HG03354 (cell line): ENCODE results near the gene OSBPL10.

Source experiments
- ATAC-seq: cut with Tn5 transposase; IDR thresholded peaks from one replicate; pipeline ENCODE4 v1.9.1; 2021; ENCODE audit warnings: mild to moderate bottlenecking; ENCODE audit not compliant: unreplicated experiment, poor library complexity, severe bottlenecking

The OSBPL10 gene

GRCh38 chr3:31831591-31831990 is 149.5 kb downstream of the OSBPL10 start:
- ATAC-seq: no peak

- no peak for ATAC-seq
Observed at GRCh38 chr3:31829826-31830426, 151.1 kb downstream of the OSBPL10 start.

- ATAC-seq: no peak
Observed at GRCh38 chr3:31829010-31829409, 152.1 kb downstream of the OSBPL10 start.

DNA sequence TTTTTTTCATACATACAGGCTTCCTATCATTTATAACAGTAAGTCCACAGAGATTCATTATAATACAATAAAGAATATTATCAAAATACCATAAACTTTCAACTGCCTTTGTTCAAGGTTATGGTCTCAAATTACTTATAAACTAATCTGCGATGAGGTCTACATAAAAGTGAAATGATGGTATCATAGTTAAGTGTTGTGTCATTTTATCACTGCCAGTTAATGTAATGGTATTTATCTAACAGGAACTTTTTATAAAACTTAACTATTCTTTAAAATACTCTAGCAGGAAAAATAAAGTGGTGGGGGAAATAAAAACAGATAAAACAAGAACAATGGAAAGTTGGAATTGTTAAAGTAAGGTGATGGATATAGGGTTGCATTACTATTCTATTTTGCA is 153.1 kb downstream of the OSBPL10 start:
- no peak for ATAC-seq

- ATAC-seq: no peak
Observed at GRCh38 chr3:31823184-31823583, 157.9 kb downstream of the OSBPL10 start.

- ATAC-seq: no peak
Observed at GRCh38 chr3:31821118-31821517, 159.9 kb downstream of the OSBPL10 start.

GRCh38 chr3:31819441-31819840 is 161.6 kb downstream of the OSBPL10 start:
- ATAC-seq: no peak

DNA sequence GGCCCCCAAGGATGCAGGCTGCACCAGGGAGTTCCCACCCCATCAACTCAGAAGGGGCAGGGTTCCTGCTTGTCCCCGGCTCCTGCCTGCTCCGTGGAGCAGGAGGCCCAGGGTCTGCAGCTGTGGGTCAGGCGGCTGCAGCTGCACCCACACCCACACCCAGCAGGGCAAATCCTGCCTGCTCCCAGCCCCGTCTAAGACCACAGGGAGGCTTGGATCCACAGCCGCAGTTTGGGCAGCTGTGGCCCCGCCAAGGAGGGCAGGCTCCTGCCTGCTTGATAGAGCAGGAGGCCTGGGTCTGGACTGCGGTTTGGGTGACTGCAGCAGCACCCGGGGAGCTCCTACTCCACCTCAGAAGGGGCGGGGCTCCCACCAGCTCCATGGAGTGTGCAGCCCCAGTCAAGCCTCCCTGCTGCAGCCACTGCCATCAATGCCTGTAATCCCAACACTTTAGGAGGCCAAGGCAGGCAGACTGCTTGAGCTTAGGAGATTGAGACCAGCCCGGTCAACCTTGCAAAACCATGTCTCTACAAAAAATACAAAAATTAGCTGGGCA is 163.6 kb downstream of the OSBPL10 start:
- no peak for ATAC-seq

- ATAC-seq: no peak
Observed at GRCh38 chr3:31815631-31816440, 165.2 kb downstream of the OSBPL10 start.

DNA sequence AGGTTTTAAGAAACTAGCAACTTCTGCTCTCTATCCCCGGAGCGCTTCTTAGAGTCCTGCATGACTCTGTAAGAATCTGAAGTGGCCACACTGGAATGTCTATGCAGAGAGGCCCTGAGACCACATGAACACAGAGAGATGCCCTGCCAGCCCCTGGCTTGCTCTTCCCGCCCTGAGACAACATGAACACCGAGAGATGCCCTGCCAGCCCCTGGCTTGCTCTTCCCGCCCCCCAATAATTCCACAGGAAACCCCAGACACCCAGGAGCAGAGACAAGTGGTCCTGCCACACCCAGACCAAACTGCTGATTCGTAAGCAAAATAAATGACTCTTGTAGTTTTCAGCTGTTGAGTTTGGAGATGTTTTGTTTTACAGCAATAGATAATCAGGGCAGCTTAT is 166.1 kb downstream of the OSBPL10 start:
- ATAC-seq: no peak

- ATAC-seq: no peak
Observed at GRCh38 chr3:31813686-31814085, 167.4 kb downstream of the OSBPL10 start.

DNA sequence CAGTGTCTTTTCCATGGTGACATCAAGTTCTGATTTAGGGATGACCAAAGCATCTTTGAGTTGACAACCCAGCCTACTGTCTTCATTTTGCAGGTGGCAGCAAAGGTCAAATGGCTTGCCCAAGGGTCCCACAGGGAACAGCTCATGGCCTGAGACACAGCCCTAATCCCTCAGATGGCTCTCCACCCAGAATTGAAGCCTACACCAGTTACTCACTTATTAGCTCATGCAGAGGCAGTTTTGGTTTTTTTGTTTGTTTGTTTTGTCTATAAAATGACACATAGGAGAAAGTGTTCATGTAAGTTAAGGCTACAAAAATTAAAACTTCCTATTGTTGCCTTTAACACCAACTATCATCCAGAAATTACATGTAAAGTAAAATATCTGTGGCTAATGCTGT is 167.9 kb downstream of the OSBPL10 start:
- ATAC-seq: no peak

DNA sequence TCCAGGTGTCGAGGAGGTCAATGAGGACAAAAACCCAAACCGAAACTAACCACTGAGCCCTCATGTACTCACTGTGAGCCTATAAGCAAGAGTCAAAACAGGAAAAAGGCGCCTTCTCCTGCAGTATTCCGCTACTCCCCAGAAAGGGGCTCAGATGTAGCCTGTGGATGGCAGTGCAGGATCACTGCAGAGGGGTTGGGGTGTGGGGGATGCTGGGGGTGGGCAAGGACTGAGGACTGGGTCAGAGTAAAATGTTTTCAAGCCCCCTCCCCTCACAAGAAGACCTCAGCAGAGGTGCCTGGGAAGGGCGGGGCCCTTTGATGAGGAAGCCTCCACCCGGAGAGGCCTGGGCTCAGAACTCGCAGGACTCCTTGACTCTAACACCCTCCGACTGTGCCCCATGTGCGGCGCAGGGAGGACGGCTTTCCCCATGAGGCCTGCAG is 170.1 kb downstream of the OSBPL10 start:
- no peak for ATAC-seq

DNA sequence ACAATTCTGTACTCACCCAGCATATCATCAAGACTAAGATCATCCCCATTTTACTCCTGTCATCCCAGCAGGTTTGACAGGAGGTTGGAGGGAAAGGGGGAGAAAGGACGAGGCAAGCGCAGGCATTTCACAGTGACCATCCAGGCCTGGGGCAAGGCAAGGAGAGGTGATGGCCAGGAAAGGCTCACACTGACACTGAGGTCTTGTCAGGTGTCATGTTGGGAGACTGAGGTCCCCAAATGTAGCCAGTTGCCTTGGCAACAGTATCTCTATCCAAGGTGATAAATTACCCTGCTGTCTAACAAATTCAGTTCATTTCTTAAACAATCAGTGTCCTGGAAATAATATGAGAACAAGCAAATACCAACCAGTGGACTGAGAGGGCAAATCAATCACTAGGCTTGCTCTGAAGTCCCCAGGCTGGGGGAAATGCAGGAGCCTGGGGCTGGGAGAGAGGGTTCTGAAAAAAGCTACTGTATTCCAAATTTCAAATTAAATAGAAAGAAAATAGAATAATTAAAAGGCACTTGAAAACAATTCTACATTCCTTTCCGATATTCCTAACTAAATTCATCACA is 172.8 kb downstream of the OSBPL10 start:
- no peak for ATAC-seq

DNA sequence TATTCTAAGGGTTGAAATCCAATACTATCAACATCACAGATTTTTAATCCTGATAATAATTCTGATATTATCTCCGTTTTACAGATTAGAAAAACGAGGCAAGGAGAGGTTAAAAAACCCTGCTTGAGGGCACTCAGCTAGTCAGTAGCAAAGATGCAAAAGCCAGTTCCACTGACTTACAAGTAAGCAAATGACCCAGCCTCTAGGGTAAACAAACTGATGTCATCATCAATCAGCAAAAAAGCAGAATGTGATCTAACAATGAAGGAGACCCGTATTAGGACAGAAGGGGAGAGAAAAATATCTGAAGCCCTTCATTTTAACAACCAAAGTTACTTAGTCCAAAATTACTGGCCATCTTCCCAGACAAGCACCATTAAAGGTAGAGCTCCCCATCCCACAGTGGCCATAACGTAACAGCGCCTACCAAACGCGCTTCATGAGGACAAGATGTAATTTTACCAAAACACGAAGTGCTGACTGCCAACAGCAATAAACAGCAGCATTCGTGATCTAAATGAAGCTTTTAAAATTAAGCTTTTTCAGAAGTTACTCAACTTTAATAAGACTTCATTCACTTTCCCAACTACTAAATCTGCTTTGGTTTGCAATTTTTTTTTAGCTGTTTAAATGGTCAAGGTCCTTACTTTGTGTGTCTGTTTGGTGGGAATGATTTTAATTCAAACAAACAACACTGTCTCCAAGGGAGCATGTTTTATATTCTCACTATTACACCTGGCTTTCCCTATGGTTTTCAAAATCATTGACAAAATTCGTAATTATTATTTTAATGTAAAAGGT is 176.6 kb downstream of the OSBPL10 start:
- no peak for ATAC-seq

GRCh38 chr3:31802981-31803740 is 177.9 kb downstream of the OSBPL10 start:
- ATAC-seq: no peak

- no peak for ATAC-seq
Observed at GRCh38 chr3:31800436-31800835, 180.6 kb downstream of the OSBPL10 start.

DNA sequence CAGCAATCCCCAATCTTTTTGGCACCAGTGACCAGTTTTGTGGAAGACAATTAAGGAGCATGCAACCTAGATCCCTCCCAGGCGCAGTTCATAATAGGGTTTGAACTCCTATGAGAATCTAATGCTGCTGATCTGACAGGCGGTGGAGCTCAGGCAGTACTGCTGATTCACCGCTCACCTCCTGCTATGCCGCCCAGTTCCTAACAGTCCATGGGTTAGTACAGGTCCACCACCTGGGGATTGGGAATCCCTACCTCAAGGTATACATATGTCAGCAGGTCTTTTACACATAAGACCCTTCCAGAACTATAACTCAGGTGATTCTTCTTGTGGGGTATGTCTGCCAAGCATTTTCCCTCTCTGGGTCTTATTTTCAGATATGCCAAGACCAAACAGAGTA is 182.2 kb downstream of the OSBPL10 start:
- ATAC-seq: no peak

DNA sequence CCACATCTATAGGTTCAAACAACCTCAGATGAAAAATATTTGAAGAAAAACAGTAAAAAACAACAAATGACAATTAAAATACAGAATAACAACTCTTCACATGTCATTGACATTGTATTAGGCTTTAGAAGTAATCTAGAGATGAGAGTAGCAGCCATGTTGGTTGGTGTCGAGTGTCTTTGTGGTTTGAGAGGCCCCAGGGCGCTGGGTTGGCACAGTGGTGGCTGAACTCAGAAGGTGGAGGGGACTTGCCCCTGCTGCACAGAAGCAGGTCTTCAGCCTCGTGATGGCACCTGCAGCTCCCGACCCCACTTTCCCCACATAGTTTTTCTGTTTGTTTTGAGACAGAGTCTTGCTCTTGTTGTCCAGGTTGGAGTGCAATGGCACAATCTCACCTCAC is 187.2 kb downstream of the OSBPL10 start:
- ATAC-seq: no peak
